Stomach (tissue), 9 donors: ENCODE measurements around the gene KLHDC10. TPM values are rescaled to one million over a fixed set of nuclear protein-coding genes. Genes with fewer than 3 reads are reported as not detected.

ENCODE experiments used
- DNase-seq, 2 donors: peaks; one replicate each; pipeline versions ENCODE4 v3.0.0 to v3.0.0-alpha.2; 2013 to 2019
- H3K27ac ChIP-seq, 5 donors: fragments of 200-600 bp in 4 of 5; sonication (generic) in 4 of 5; one replicate each; pipeline ENCODE4 v1.5.1; 2013 to 2019; ENCODE audit warnings: mild to moderate bottlenecking in 1 of 5, moderate library complexity in 1 of 5
- H3K27me3 ChIP-seq, 3 donors: fragments of 200-600 bp; sonication (generic); one replicate each; pipeline ENCODE4 v1.5.1; 2017 to 2019; ENCODE audit warnings: mixed run types in 1 of 3
- H3K36me3 ChIP-seq, 4 donors: fragments of 200-600 bp; sonication (generic); 1 replicate in 3 of 4; 2 replicates in 1 of 4; pipeline ENCODE4 v1.5.1; 2016 to 2019
- H3K4me1 ChIP-seq, 4 donors: fragments of 200-600 bp; sonication (generic); one replicate each; pipeline ENCODE4 v1.5.1; 2016 to 2019
- H3K4me3 ChIP-seq, 4 donors: fragments of 200-600 bp; sonication (generic) in 3 of 4; one replicate each; pipeline ENCODE4 v1.5.1; 2016 to 2019; ENCODE audit warnings: mild to moderate bottlenecking in 1 of 4
- H3K9me3 ChIP-seq, 4 donors: fragments of 200-600 bp; sonication (generic); one replicate each; pipeline ENCODE4 v1.5.1; 2016 to 2019
- EP300 ChIP-seq: sonication (generic); formaldehyde crosslinking; IDR thresholded peaks from one replicate; pipeline ENCODE4 v1.6.1; 2017; ENCODE audit warnings: antibody characterized with exemption
- POLR2A ChIP-seq, 4 donors: fragments of 450-650 bp; IDR thresholded peaks; one replicate each; pipeline ENCODE4 v1.6.1; 2016; ENCODE audit warnings: antibody characterized with exemption in 4 of 4, control low read depth in 2 of 4, mild to moderate bottlenecking in 1 of 4, moderate library complexity in 1 of 4
- POLR2AphosphoS5 ChIP-seq, 3 donors: sonication (generic); formaldehyde crosslinking; IDR thresholded peaks; one replicate each; pipeline ENCODE4 v1.6.1; 2016; ENCODE audit warnings: antibody characterized with exemption in 3 of 3
- WGBS, 5 donors: extraction: QIAGEN DNeasy Blood & Tissue Kit in 3 of 5; methylation state at CpG; one replicate each; pipeline versions ENCODE4 v1.1.5 to v1.1.7; 2013 to 2018; 5-methylcytosine and 5-hydroxymethylcytosine counted together
- intact Hi-C: fragments of 100-400 bp; cut with DNase I; formaldehyde crosslinking; loops from one replicate; pipeline ENCODE4 v1.15.1; 2023; ENCODE audit warnings: low total_unique reads
- polyA plus RNA-seq, 3 donors: library from polyadenylated mRNA; stranded (reverse); fragments of 200-250 nt; gene quantifications; one replicate each; pipeline ENCODE4 v1.2.3, GENCODE V29; 2013
- total RNA-seq, 5 donors: library from RNA; depleted of rRNA; stranded (reverse); fragments of >200 nt; gene quantifications; one replicate each; pipeline versions ENCODE4 v1.1.0 to v1.2.3, GENCODE V29; 2014 to 2016
- TF ChIP-seq, protein P1 (sequence below), 7 experiments: fragments of 450-650 bp in 4 of 7; fragments of 200-600 bp in 3 of 7; sonication (generic) in 3 of 7; IDR thresholded peaks; one replicate each; pipeline ENCODE4 v1.5.1; 2016 to 2019; ENCODE audit warnings: antibody characterized with exemption in 7 of 7, control low read depth in 2 of 7, mild to moderate bottlenecking in 1 of 7
- donor health status: healthy with polysubstance abuse.
- donor health status: Bipolar disorder and iron deficiency.
- donor health status: healthy.

The KLHDC10 gene
- total and polyA plus RNA-seq, 8 donors = 5.8 to 49.0 (median 22.5) TPM

DNA sequence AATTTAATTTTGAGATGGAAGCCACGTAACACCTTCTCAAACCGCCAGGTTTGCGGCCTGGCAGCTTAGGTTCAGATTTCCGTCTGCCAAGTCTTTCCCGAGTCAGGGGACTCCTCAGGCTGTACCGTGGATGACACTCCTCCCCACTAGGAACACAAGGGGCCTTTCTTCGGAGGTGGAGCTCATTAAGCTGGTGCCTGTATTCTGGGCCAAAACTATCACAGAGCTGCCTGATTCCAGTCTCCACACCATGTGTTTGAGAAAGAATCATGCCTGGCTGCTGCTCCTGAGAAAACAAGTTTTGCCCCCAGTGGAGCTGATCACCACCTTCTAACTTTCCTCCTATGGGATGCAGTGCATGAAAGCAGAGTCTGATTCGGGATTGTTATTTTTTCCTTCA, 90.1 kb downstream of the KLHDC10 start:
- peaks cover 0 to 9% (median 2%) of the 10 kb centered on the region in 4 donors for H3K9me3 ChIP-seq
- peaks cover 4 to 70% (median 56%) of the 10 kb centered on the region in 4 donors for H3K36me3 ChIP-seq
- no peaks in the 10 kb centered on the region for H3K27me3 ChIP-seq
- peaks cover 0 to 1% (median 0%) of the 10 kb centered on the region in 4 donors for H3K4me1 ChIP-seq
- no peak overlapping the region for H3K27ac ChIP-seq
- intact Hi-C loops = no loop called here
- H3K4me3 ChIP-seq = no peak overlapping the region
- DNase-seq = no peak
- TF ChIP-seq POLR2AphosphoS5 (IDR thresholded peaks at IDR 0.05) = no peak
- no peak for TF ChIP-seq EP300
- TF ChIP-seq, protein P1, sequence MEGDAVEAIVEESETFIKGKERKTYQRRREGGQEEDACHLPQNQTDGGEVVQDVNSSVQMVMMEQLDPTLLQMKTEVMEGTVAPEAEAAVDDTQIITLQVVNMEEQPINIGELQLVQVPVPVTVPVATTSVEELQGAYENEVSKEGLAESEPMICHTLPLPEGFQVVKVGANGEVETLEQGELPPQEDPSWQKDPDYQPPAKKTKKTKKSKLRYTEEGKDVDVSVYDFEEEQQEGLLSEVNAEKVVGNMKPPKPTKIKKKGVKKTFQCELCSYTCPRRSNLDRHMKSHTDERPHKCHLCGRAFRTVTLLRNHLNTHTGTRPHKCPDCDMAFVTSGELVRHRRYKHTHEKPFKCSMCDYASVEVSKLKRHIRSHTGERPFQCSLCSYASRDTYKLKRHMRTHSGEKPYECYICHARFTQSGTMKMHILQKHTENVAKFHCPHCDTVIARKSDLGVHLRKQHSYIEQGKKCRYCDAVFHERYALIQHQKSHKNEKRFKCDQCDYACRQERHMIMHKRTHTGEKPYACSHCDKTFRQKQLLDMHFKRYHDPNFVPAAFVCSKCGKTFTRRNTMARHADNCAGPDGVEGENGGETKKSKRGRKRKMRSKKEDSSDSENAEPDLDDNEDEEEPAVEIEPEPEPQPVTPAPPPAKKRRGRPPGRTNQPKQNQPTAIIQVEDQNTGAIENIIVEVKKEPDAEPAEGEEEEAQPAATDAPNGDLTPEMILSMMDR (IDR thresholded peaks at IDR 0.05) = no peak
- TF ChIP-seq POLR2A (IDR thresholded peaks at IDR 0.05) = no peak
- 91 to 100% (median 97%) methylated on average over 7 to 8 of the region's 8 CpGs for WGBS, 5 donors

DNA sequence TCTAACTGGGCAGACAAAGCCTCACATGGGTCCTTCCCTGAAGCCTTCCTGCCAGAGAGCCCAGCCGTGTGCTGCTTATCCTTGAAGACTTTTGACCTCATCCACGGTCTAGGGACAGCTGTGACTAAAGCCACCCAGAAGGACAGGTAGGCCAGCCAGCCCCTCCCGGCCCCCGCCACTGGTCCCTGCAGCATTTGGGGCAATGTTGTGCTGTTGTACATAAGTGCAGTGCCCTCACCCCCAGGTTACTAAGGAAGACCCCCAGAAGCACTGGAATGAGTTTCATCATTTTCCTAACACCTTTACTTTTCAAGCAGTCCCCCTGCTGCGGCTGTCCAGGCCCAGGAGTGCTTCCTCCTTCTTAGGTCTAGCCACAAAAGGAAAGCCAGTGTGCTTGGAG, 91.9 kb downstream of the KLHDC10 start:
- DNase-seq = no peak
- Histone ChIP-seq H3K9me3 (peaks cover 0 to 5% (median 0%) of the 10 kb centered on the region in 4 donors), H3K36me3 (peaks cover 11 to 85% (median 71%) of the 10 kb centered on the region in 4 donors), H3K27me3 (no peaks in the 10 kb centered on the region), H3K4me1 (no peaks in the 10 kb centered on the region), H3K4me3 (no peak overlapping the region), H3K27ac (no peak overlapping the region)
- TF ChIP-seq POLR2AphosphoS5 (IDR thresholded peaks at IDR 0.05) (no peak), POLR2A (IDR thresholded peaks at IDR 0.05) (no peak), EP300 (no peak)
- TF ChIP-seq, protein P1 (IDR thresholded peaks at IDR 0.05) = no peak
- intact Hi-C loops = no loop called here
- WGBS, 5 donors = 83 to 98% (median 92%) methylated on average over 2 to 5 of the region's 5 CpGs

DNA sequence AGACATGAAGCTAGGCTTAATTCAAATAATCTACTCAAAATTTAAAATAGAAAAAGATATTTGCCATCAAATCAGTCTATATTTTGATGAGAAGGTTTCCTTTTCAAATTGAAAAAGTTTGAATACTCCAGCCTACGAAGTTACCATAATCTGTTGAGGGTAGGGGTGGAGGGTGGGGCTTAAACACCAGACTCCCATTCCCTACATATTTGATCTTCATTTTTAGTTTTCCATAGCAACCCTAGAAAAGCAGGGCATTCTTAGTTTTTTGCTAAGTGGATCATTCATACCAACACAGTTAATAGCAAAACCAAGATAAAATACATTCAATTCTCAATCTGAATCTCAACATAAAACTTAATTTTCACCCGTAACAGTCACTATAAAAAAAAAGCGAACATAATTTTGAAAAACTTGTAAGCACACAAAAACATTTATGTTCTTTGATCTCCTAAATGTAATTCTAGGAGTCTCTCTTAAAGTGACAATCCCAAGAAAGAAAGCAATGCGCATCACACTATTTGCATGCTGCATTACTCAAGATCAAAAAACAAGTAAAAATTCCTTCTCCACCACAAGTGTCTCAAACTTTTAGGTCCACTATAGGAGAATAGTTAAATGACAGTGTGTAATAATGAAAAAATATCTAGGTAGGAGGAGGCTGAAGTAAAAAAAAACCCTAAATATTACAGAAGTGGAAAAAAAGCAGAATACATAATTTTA, 104.1 kb downstream of the KLHDC10 start:
- 92 to 96% (median 95%) methylated on average over 4 of the region's 4 CpGs for WGBS, 5 donors

DNA sequence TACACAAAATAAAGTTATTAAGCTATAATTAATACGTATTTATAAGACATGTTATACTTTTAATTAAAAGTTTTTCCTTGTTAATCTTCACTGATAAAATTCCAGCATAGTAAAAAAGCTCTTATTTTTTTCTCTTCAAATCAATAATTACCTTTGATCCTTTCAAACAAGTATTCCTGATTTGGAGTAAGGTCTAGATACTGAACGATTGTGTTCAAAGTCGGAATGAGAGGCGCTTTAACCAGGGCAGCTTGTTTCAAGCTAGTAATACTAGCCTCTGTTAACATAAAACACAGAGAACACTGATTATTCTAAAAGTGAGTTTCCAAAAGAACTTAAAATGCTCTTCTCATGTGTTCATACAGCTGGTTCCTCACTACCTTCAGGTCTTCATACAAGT, 107.9 kb downstream of the KLHDC10 start:
- 63 to 79% (median 69%) methylated on average over 4 of the region's 4 CpGs for WGBS, 5 donors
- Histone ChIP-seq H3K27me3 (no peaks in the 10 kb centered on the region), H3K4me3 (no peak overlapping the region), H3K27ac (no peak overlapping the region), H3K36me3 (peaks cover 14 to 93% (median 88%) of the 10 kb centered on the region in 4 donors), H3K9me3 (no peaks in the 10 kb centered on the region), H3K4me1 (no peaks in the 10 kb centered on the region)
- intact Hi-C loops = no loop called here
- DNase-seq = no peak
- TF ChIP-seq POLR2AphosphoS5 (IDR thresholded peaks at IDR 0.05) = no peak
- TF ChIP-seq, protein P1 (IDR thresholded peaks at IDR 0.05) = no peak
- no peak for TF ChIP-seq POLR2A (IDR thresholded peaks at IDR 0.05)
- no peak for TF ChIP-seq EP300

More for the DNA sequence above, 104.1 kb downstream of the KLHDC10 start:
- Histone ChIP-seq H3K27me3 (no peaks in the 10 kb centered on the region), H3K9me3 (no peaks in the 10 kb centered on the region), H3K36me3 (peaks cover 21 to 93% (median 88%) of the 10 kb centered on the region in 4 donors), H3K4me1 (no peaks in the 10 kb centered on the region), H3K27ac (no peak overlapping the region), H3K4me3 (no peak overlapping the region)
- intact Hi-C loops = no loop called here
- no peak for DNase-seq
- TF ChIP-seq POLR2AphosphoS5 (IDR thresholded peaks at IDR 0.05) (no peak), POLR2A (IDR thresholded peaks at IDR 0.05) (no peak), EP300 (no peak)
- TF ChIP-seq, protein P1 (IDR thresholded peaks at IDR 0.05) = no peak
